Cardiac fibroblast (primary cell): ENCODE measurements around the gene CTCFL.
A peak's percentile ranks its signal among the peaks of the same experiment; 100 is the strongest.
"Not testable (repeated sequence)": the region's sequence is repeated elsewhere in the genome, so short reads cannot be mapped to it uniquely, and the experiment has no call there.

ENCODE experiments used
- DNase-seq, 2 donors: peaks; one replicate each; pipeline versions ENCODE4 v3.0.0 to v3.0.0-alpha.2; 2010; ENCODE audit warnings: low read depth in 2 of 2
- H3K4me3 ChIP-seq, 2 donors: replicated peaks in 1 of 2; 1 replicate in 1 of 2; 2 replicates in 1 of 2; pipeline ENCODE4 v1.5.1; 2011; ENCODE audit warnings: low read depth in 2 of 2, low read length in 2 of 2, mild to moderate bottlenecking in 2 of 2, moderate library complexity in 1 of 2
- TF ChIP-seq, protein P1 (sequence below): IDR thresholded peaks from one replicate; pipeline ENCODE4 v1.5.1; 2011; ENCODE audit warnings: low read depth, mild to moderate bottlenecking, low read length, inconsistent platforms

The CTCFL gene

DNA sequence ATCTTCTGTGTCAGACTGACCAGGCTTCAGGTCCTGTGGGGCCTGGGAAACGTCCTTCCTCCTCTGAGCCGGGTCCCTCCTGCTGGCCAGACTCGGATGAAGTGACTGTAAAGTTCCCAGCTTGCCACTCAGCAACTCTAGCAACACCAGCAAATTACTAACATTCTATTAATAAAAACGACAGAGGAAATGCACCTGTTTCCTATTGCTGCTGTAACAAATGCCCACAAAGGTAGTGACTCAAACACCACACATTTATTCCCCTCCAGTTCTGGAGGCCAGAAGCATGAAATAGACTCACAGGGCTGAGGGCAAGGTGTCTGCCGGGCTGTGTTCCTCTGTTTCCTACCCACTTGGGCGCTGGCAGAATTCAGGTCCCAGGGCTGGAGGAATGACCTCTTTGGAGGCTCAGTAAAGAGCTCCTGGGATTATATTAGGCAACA, 48.8 kb downstream of the CTCFL start:
- TF ChIP-seq, protein P1, sequence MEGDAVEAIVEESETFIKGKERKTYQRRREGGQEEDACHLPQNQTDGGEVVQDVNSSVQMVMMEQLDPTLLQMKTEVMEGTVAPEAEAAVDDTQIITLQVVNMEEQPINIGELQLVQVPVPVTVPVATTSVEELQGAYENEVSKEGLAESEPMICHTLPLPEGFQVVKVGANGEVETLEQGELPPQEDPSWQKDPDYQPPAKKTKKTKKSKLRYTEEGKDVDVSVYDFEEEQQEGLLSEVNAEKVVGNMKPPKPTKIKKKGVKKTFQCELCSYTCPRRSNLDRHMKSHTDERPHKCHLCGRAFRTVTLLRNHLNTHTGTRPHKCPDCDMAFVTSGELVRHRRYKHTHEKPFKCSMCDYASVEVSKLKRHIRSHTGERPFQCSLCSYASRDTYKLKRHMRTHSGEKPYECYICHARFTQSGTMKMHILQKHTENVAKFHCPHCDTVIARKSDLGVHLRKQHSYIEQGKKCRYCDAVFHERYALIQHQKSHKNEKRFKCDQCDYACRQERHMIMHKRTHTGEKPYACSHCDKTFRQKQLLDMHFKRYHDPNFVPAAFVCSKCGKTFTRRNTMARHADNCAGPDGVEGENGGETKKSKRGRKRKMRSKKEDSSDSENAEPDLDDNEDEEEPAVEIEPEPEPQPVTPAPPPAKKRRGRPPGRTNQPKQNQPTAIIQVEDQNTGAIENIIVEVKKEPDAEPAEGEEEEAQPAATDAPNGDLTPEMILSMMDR = no peak
- no peak for DNase-seq
- no peak overlapping the region for H3K4me3 ChIP-seq

DNA sequence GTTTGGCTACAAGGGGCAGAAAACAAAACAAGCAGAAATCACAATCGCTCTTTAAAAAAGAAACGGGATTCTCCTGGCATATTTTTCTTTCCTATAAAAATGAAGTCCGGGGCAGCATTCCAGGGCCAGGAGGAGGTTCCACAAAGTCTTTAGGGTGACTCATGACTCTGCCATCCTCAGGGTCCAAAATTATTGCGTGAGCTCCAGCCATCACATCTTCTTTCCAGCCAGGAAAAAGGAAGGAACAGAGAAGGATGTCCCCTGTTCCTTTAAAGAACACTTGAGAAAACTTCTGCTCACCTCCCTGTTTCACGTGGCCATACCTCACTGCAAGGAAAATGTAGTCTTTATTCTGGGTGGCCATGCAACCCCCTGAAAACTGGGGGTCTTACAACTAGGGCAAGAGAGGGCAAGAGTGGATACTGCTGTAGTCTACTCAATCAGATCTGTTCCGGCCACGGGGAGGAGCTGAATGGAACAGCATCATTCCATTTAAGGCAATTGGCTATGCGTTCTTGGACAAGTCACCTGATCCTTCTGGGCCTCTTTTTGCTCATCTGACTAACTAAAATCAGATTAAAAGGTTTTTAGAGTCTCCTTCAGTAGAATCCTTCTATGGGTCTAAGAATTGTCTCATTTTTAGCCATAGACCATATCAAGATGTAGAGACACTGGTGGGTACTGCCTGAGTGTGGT, 49.4 kb downstream of the CTCFL start:
- TF ChIP-seq, protein P1 = no peak
- no peak for DNase-seq
- H3K4me3 ChIP-seq = no peak overlapping the region

DNA sequence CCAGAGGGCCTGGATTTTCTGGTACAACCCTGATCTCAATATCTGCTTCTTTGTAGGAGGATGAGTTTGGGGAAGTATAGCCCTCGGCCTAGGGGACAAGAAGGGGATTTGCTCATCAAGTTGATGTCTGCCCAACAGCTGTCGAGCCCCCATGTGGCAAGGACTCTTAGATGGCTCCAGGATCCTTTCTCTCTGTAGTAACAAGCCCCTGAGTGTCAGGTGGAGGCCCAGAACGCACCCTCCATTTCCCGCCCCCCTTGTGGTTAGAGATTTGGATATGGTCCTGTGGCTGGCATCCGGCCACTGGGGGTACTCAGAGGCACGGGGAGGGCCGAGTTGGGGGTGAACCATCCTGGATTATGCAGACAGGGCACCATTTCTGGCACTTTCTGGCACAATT, 50.1 kb downstream of the CTCFL start:
- H3K4me3 ChIP-seq = no peak overlapping the region
- TF ChIP-seq, protein P1 = no peak
- DNase-seq = no peak

DNA sequence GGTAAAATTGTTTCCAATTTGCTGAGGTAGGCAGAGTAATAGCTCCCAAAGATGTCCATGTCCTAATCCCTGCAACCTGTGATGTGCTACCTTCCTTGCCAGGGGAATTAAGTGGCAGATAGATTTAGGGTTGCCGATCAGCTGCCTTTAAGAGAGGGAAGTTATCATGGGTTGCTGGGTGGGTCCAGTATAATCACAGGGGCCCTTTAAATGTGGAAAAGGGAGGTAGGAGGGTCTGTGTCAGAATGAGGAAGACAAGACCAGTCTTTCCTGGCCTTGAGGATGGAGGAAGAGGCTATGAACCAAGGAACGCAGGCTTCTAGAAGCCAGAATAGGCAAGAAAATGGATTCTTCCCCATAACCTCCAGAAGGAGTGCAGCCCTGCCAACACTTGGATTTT, 50.7 kb downstream of the CTCFL start:
- DNase-seq = no peak
- TF ChIP-seq, protein P1 = no peak
- no peak overlapping the region for H3K4me3 ChIP-seq

DNA sequence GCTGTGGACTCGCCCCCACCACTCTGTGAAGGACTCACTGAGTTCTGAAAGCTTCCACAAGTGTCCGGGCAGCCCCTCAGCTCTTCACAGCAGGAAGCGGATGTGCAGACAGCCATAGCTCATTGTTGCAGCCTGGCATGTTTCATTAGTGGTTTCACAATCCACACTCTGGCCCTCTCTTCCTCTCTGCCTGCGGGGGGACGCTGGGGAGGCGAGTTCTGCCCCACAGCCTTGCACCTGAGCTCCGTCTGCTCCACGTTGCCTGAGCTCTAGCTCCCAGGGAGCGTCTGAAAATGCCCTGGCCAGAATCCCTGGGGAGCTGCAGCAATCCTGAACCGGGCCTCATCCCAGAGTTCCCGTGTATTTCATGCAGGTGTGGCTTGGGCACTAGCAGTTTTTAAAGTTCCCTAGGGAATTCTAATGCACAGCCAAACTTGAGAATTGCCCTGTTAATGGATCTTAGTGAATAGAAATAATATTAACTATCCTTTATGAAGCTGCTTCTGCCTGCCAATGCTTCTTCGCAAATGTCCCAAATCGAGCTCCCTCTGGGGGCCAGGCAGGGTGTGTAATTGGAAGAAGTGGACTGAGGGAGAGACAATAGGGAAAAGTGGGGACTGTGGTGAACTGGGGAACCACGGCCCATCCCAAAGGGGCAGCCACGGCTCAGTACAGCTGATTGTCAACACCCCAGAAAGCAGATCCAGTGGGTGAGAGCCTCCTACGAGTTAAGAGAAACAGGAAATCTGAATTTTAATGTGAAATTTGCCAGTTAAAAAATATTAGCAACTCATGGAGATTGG, 51.5 kb downstream of the CTCFL start:
- H3K4me3 ChIP-seq = no peak overlapping the region
- TF ChIP-seq, protein P1 = no peak
- peak; percentile 13 to 29 for DNase-seq

DNA sequence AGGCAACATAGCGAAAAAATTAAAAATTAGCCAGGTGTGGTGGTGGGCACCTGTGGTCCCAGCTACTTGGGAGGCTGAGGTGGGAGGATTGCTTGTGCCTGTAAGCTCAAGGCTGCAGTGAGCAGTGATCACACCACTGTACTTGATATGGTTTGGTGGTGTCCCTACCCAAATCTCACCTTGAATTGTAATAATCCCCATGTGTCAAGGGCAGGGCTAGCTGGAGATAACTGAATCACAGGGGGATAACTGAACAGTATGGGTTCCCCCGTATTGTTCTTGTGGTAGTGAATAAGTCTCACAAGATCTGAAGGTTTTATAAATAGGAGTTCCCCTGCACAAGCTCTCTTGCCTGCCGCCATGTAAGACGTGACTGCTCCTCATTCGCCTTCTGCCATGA, 52.5 kb downstream of the CTCFL start:
- DNase-seq, H3K4me3 ChIP-seq: not testable (repeated sequence)
